ENCODE measurements around the gene SCFD2.

DNA sequence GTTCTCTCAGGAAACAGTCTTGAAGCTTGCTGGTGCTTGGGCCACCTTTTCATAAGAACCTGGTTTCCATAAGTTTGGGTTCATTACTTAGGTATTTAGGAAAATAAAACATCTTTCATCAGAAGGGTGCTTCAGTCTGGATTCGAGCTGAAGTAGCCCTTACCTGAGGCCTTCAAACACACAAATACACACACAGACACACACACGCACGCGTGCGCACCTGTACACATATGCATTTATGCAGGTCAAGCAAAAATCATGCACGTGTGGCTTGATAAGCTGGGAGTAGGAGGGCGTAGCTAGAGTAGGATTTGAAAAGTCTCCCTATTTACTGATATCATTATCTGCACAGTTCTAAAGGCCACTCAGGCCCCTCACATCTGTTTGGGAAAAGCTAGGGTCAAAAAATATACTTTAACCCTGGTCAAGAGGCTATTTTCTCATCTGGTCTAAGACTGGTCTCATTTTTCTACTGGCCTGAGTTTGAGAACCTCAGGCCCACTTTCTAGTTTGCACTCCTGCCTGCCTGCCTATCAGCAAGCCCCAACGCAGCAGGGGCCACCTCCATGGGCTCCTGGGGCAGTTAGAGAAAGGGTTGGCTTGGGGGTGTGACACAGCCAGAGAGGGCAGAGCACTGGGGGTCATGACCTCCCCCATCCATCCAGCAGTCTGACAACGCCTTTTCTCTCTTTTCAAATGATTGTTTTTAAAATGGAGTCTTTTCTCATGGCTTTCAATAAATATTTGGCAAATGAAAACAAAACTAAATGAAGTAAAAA, 439.5 kb downstream of the SCFD2 start:
- TF ChIP-seq CTCF (IDR thresholded peaks at IDR 0.05; ENCODE audit: low read length) = no peak
- TF ChIP-seq EZH2 (IDR thresholded peaks at IDR 0.05; ENCODE audit: borderline replicate concordance, low read length) = no peak
